Limb (tissue), 2 donors: ENCODE results near the gene PSEN1.

Source experiments
- DNase-seq, 2 donors: peaks; one replicate each; pipeline ENCODE4 v3.0.0-alpha.2; 2016; ENCODE audit errors: extremely low spot score in 2 of 2

The PSEN1 gene

DNA sequence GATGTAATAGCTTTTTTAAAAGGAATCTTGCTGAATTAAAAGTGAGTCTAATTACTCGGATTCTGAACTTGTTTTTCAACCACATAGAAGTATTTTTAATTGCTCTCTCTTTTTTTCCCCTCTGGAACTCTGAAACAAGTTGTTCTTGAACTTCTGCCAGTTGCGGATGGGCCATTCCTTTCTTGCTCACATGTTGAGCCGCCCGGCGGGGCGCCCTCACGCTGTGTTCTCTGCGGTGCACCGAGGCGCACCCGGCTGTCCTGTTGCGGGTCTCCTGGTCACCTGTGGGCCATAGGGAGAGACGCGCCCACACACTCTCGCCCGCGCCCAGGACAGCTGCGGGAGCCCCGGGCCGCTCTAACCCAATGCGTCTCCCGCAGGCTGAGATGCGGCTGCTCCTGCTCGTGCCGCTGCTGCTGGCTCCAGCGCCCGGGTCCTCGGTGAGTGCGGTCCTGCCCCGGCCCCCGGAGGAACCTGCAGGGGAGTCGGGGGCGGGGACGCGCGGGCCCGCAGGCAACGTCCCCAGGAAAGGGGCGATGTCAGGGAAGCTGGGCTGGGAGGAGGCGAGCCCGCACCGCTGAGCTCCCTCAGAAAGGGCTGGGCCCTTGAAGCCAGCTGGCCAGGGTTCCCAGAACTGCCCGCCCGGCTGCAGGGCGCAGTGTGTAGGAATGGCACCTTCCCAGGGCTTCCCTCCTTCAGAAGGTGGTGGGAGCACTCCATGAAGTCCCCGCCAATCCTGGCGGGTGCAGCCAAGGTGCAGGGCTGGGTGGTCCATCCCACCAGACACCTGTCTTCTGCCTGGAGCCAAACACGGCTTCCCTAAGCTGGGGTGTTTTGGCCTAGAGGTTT lies 103.3 kb downstream of the PSEN1 start:
- peak in 1 of 2 donors; percentile 41 for DNase-seq

DNA sequence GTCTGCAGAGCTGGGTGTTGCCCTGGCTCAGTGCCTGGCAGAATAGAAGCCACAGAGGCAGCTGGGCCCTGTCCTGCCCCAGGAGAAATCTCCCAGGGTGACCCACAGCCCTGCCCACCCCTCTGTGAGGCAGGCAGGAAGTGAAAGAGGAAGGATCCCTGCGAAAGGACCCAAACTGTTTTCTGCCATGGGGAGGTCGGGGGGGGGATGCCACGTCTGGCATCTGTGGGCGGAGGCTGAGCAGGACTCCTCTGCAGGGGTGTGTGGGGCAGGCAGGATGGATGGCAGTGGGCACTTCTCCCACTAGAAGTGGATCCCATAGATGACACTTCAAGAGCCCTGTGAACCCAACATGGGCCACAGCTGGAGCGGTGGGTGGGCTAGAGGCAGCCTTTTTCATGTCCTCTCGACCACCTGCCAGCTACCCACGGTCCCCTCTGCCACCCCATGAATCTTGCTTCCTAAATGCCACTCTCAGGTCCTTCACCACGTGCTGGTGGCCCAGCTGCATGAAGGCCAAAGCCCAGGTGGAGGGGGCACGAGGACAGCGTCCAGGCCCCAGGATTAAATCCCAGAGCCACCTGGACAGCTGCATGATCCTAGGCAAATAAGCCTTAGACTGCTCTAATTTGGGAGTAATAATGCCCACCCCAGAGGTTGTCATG lies 104.6 kb downstream of the PSEN1 start:
- peak in 1 of 2 donors; percentile 23 for DNase-seq

DNA sequence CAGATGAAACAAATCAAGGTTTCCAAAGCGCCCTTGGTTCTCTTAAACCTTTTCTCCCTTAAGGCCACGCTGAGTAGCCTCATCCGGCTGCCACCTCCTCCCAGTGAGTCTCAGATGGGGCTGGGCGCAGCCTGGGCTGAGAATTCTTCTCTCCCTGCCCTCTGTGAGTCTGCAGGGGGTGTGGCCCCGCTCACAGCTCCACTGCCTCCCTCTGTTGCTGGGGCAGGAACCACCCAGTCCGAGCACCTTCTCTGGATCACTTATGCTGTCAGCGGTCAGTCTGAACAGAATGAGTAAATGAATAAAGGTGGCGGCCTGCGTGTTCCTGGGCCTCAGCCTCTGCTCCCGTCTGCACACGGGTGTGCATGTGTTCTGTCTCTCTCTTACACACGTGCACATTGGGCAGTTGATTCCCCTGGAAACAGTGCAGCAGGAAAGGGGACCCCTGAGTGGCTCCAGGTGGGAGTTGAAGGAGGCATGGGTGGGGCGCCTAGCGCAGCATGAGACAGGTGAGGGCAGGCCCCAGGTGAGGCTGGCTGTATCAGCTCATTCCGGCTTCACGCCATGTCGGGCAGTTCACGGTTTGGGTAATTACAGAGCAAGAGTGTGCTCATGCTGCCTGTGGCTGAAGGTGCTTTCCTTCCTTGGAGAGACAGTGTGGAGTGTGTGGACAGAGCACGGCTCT lies 105.3 kb downstream of the PSEN1 start:
- DNase-seq = no peak

DNA sequence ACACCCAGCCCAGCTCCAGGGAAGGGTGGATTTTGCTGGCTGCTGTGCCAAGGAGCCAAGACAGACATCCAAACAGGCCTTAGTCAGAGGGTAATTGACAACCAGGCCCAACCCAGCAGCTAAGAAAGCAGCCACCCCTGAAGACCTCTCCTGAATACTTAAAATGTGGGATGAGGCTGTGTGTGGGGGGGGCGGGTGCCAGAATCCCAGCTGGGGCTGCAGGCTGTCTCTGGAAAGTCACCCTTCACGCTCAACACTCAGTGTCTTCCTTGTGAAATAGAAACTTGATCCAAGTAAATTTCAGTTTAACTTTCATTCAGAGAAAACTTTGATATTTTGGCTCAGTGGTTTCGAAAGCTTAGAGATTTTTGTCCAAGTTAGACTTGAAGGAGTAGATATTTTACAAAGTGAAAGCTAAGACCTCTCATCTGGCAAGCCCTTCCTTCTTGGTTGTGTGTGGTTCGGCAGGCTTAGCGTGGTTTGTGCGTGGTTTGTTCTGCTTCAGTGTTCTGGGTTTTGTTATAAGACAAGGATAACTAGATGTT lies 106.1 kb downstream of the PSEN1 start:
- DNase-seq = no peak

DNA sequence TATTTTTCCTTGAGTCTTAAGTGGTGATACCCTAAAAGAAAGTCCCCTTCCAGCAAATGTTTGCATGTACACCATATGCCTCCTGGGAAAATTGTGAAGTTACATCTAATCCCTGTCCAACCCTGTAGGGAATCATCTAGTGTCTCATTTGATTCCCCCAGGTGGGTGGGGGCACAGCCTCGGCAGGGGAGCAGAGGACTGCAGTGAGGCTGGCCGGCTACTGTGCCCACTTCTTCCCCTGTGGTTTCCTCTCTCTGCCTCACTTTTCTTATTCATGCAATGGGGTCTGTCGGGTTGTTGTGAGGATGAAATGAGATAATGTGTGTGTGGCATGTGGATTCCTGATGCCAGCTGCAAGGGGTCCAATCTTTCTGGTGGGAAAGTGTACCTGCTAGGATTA lies 107.0 kb downstream of the PSEN1 start:
- no peak for DNase-seq

GRCh38 chr14:73243748-73244147 lies 107.4 kb downstream of the PSEN1 start:
- DNase-seq = no peak

DNA sequence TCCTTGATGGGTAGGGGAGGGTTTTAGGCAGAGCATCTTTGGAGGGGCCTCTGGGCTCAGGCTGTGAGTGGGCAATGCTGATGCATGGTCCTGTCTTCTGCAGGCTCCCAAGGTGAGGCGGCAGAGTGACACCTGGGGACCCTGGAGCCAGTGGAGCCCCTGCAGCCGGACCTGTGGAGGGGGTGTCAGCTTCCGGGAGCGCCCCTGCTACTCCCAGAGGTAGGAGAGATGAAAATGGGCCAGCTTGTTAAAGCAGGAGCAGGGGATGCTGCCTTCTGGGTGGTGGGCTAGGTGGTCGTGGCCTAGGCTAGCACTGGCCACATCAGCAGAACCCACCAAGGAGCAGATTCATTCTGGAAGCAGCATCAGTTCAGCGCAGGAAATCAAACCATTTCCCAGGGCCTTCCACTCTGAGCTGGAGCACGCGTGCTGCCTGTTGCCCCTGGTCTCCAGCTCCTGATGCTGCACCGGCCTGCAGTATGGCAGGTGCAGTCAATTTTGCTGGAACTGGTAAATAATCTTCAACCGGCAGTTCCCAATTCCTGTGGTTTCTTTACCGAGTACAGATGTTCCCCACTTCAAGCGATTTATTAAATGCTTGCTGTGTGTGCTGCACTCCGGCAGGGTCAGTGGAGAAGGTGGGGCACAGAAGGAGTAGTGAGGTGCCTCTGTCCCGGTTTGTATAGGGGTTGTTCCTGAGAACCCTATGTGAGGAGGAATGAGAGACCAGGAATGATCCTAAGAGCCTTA lies 108.4 kb downstream of the PSEN1 start:
- peak in 1 of 2 donors; percentile 23 for DNase-seq

DNA sequence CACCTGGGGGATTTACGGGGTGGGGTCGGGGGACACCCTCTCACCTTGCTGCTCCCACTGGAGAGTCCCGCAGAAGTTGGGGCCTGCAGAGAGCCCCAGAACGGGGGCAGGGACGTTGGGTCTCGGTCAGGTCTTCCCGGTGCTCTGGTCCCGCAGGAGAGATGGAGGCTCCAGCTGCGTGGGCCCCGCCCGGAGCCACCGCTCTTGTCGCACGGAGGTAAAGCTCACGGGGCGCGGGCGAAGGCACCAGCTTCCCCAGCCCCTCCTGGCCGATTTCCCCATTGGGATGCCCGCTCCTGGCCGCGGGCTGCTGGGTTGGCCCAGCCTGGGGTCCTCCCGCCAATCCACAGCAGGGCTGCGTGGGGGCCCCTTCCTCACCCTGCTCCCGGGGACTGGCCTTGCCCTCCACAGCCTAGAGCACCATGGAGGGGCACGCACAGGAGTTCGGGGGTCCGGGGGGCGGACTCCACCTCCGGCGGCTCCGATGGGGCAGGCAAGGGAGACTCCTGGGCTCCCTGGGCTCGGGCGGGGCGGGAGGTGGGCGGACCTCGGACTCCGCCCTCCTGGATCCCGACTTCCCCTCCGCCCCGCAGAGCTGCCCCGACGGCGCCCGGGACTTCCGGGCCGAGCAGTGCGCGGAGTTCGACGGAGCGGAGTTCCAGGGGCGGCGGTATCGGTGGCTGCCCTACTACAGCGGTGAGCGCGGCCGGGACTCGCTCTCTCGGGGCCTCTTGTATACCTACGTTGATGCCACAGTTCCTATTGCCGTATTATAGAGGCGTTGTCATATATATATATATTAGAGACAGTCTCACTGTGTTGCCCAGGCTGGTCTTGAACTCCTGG lies 109.4 kb downstream of the PSEN1 start:
- peak in 1 of 2 donors; percentile 60 for DNase-seq

GRCh38 chr14:73246387-73247150 lies 110.3 kb downstream of the PSEN1 start:
- no peak for DNase-seq

GRCh38 chr14:73248108-73248868 lies 112.0 kb downstream of the PSEN1 start:
- no peak for DNase-seq

GRCh38 chr14:73249108-73249507 lies 112.8 kb downstream of the PSEN1 start:
- DNase-seq = no peak

DNA sequence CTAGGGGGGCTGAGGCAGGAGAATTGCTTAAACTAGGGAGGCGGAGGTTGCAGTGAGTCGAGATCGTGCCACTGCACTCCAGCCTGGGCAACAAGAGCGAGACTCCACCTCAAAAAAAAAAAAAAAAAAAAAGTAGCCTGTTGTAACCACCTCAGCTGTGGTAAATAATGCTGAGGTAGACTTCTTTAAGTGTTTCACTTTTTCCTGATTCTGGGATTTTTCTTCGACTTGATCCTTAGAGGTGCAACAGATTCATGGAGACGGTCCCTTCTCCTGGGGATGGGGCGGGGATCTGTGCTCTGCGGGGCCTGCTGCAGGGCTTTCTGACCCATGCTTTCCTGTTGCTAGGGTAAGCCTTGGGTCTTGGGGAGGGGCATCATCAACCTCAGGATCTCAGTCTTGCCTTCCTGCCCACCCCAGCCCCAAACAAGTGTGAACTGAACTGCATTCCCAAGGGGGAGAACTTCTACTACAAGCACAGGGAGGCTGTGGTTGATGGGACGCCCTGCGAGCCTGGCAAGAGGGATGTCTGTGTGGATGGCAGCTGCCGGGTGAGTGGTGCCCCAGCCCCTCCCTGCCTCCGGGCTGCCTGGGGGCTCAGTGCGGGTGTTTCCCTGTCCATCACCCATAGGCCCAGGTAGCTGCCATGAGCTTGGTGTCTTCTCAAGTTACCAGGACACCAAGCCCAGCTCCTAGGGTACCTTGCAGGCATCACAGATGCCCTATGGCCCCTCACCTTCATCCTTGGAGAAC lies 113.4 kb downstream of the PSEN1 start:
- DNase-seq = no peak

- DNase-seq = no peak
Measured at GRCh38 chr14:73250317-73250713, 114.0 kb downstream of the PSEN1 start.

DNA sequence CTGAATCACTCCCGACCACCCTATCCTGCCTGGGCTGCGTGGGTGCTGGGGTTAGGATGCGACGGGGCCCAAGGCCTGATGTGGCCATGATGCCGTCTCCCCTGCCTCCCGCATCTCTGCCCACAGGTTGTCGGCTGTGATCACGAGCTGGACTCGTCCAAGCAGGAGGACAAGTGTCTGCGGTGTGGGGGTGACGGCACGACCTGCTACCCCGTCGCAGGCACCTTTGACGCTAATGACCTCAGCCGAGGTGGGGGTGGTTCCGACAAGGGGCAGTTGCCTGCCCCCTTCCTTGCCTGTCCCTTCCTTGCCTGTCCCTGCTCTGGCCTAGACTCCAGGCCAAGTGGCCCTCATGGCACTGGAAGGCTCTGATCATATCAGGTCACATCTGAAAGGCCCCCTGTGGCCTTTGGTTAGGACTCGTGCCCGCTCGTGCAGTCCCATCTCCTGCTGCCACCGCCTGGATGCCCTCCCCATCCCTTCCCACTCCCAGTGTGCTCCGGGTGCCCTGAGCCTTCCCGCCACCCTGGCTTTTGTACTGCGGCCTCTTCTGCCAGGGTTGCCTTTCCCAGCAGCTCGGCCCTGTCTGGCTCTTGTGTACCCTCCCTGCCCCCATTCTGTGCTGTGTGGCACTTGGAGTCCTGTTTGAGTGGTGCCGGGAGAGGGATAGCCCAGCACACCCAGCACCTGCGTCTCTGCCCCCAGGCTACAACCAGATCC lies 114.6 kb downstream of the PSEN1 start:
- DNase-seq = no peak

GRCh38 chr14:73251516-73252215 lies 115.4 kb downstream of the PSEN1 start:
- DNase-seq = no peak

GRCh38 chr14:73252491-73253322 lies 116.4 kb downstream of the PSEN1 start:
- no peak for DNase-seq
